IPS DF 6.9 (cell line): ENCODE data around the gene ERICH3.

Source experiments
- DNase-seq: peaks from one replicate; pipeline ENCODE4 v3.0.0-alpha.2; 2013; ENCODE audit warnings: low read depth, low spot score
- H3K27ac ChIP-seq: one replicate; pipeline ENCODE4 v1.5.1; 2013; ENCODE audit warnings: low read length, control low read depth
- H3K27me3 ChIP-seq: 2 replicates; pipeline ENCODE4 v1.6.1; 2013; ENCODE audit warnings: mild to moderate bottlenecking, low read length; ENCODE audit not compliant: control insufficient read depth, insufficient read depth
- H3K36me3 ChIP-seq: 2 replicates; pipeline ENCODE4 v1.6.1; 2013; ENCODE audit warnings: low read length; ENCODE audit not compliant: control insufficient read depth, insufficient read depth
- H3K4me1 ChIP-seq: 2 replicates; pipeline ENCODE4 v1.6.1; 2013; ENCODE audit warnings: low read length; ENCODE audit not compliant: control insufficient read depth, insufficient read depth
- H3K4me3 ChIP-seq: 2 replicates; pipeline ENCODE4 v1.5.1; 2013; ENCODE audit warnings: mild to moderate bottlenecking, low read length
- H3K9me3 ChIP-seq: 2 replicates; pipeline ENCODE4 v1.6.1; 2013; ENCODE audit warnings: low read length, inconsistent platforms; ENCODE audit not compliant: control insufficient read depth, insufficient read depth
- WGBS: extraction: QIAGEN DNeasy Blood & Tissue Kit; methylation state at CpG from one replicate; pipeline ENCODE4 v1.1.7; 2013; ENCODE audit warnings: mixed read lengths, missing lambda C conversion rate; ENCODE audit not compliant: insufficient read length, insufficient coverage; 5-methylcytosine and 5-hydroxymethylcytosine counted together

ERICH3 gene

GRCh38 chr1:74570797-74571492, 102.6 kb downstream of the ERICH3 start:
- no peaks in the 10 kb centered on the region for H3K36me3 ChIP-seq
- H3K27me3 ChIP-seq: no peaks in the 10 kb centered on the region
- no peak overlapping the region for H3K4me3 ChIP-seq
- no CpG with 5 or more reads among the region's 14 CpGs for WGBS
- no peak overlapping the region for H3K27ac ChIP-seq
- H3K4me1 ChIP-seq: no peaks in the 10 kb centered on the region
- H3K9me3 ChIP-seq: no peaks in the 10 kb centered on the region
- no peak for DNase-seq

DNA sequence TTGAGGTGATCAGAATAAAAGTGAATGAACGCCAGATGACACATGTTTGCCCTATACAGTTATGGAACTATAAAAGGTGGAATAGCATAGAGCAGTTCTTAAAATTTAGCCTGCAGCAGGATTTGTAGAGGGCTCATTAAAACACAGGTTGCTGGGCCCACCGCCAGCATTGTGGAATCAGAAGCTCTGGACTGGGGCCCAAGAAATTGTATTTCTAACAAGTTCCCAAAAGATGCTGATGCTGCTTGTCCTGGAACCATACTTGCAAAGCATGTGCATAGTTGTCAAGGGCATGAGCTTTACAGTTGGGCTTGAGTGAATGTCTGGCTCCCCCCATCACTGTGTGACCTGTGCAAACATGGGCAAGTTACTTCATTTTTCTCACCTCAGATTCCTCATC, 123.7 kb downstream of the ERICH3 start:
- Histone ChIP-seq H3K27ac (no peak overlapping the region), H3K36me3 (no peaks in the 10 kb centered on the region), H3K9me3 (no peaks in the 10 kb centered on the region), H3K27me3 (no peaks in the 10 kb centered on the region), H3K4me1 (no peaks in the 10 kb centered on the region), H3K4me3 (no peak overlapping the region)
- WGBS: no CpG with 5 or more reads among the region's 2 CpGs
- DNase-seq: no peak

DNA sequence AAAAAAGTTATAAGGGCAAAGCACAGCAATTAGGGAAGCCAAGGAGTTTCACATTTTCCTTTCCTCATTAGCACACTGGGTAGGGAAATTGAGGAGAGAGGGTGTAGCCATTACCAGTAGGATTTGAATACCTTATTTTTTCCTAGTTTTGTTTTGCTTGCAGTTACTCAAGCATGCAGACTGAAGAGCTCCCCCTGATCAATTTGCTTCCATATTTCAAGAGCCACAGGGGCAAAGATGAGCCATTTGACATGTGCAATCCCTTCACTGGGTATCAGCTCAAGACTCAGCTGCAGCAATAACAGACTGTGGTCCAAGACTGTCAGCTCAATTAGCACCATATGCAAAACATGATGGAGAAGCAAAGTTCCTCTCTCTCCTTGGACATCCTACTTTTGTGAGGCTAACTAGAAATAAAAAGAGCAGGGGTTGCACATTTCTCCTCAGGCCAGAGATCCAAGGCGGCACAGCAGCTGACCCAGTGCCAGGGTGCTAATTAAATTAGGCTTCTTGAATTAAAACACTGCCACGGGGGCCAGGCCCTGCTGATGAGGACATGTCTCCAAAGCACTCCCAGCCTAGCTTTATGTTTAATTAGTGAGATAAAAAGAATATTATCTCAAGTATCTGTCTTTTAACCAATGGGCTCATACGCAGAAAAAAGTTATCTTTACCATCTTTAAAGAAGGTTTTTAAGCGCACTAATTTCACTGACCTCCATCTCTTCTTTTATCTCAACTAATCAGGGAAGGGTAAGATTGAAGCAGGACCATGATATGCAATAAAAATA, 124.4 kb downstream of the ERICH3 start:
- no peak for DNase-seq
- no peaks in the 10 kb centered on the region for H3K9me3 ChIP-seq
- no peaks in the 10 kb centered on the region for H3K4me1 ChIP-seq
- no peak overlapping the region for H3K27ac ChIP-seq
- no peaks in the 10 kb centered on the region for H3K27me3 ChIP-seq
- no CpG with 5 or more reads among the region's 4 CpGs for WGBS
- H3K36me3 ChIP-seq: no peaks in the 10 kb centered on the region
- H3K4me3 ChIP-seq: no peak overlapping the region

DNA sequence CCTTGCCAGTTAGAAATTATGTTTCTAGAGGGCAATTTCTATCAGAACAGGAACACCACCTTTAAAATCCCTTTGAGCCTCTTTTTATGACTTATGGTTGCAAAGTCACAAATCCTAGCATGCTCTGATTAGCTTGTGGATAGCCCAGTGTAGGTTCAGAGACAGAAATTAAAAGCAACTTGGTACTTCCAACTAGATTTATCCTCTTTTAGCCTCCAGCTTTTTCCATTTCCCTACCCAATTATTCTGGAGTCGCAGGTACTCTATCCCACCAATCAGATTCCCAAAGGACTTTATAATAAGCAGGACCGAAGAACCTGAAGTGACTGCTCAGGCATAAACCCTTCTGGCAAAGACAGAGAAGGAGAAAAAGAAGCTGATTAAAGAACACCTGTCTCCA, 127.8 kb downstream of the ERICH3 start:
- H3K4me1 ChIP-seq: no peaks in the 10 kb centered on the region
- H3K27ac ChIP-seq: no peak overlapping the region
- no peaks in the 10 kb centered on the region for H3K27me3 ChIP-seq
- H3K36me3 ChIP-seq: no peaks in the 10 kb centered on the region
- no peak for DNase-seq
- no CpG with 5 or more reads among the region's 2 CpGs for WGBS
- no peaks in the 10 kb centered on the region for H3K9me3 ChIP-seq
- no peak overlapping the region for H3K4me3 ChIP-seq

GRCh38 chr1:74534241-74534640, 139.4 kb downstream of the ERICH3 start:
- H3K4me1 ChIP-seq: no peaks in the 10 kb centered on the region
- no CpG with 5 or more reads among the region's 3 CpGs for WGBS

DNA sequence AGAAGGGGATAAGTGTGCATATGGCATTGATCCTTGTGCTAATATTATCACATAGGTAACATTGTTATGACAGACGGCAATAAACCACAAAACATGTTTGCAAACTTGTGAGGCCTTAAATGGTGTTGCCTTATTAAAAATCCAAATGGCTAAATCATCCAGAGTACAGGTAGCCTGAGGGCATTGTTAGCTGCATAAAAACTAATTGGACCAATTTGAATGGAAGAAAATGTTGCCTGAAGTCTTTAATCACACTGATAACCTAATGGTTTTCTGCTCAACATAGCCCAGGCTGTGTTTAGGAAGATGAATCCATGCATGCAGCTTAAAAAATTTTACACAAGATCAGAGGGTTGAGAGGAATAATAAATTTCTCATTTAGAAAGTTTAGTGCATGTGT, 141.8 kb downstream of the ERICH3 start:
- Histone ChIP-seq H3K4me3 (no peak overlapping the region), H3K27me3 (no peaks in the 10 kb centered on the region), H3K9me3 (no peaks in the 10 kb centered on the region), H3K4me1 (no peaks in the 10 kb centered on the region), H3K27ac (no peak overlapping the region), H3K36me3 (no peaks in the 10 kb centered on the region)
- DNase-seq: no peak
- no CpG with 5 or more reads among the region's 1 CpG for WGBS

More at GRCh38 chr1:74534241-74534640, 139.4 kb downstream of the ERICH3 start:
- H3K27me3 ChIP-seq: no peaks in the 10 kb centered on the region
- no peak for DNase-seq
- no peak overlapping the region for H3K27ac ChIP-seq
- H3K36me3 ChIP-seq: no peaks in the 10 kb centered on the region
- no peak overlapping the region for H3K4me3 ChIP-seq
- no peaks in the 10 kb centered on the region for H3K9me3 ChIP-seq

DNA sequence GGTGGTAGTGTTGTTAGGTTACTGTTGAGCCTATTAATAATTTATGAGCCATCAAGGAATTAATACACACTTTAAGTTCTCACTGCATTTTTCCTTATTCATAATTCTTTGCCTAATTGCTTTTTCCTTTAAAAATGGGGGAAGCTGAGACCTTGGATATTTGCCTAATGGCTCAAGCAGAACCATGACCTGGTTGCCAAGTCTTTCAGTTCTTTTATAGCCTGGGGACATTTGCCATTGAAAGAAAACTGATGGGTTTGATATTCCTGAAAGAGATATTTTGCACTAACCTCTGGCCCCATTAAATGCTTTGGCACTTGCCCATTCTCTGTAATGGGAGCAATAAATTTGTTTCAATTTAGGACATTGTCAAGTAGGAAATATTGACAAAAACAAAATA, 142.7 kb downstream of the ERICH3 start:
- Histone ChIP-seq H3K4me3 (no peak overlapping the region), H3K36me3 (no peaks in the 10 kb centered on the region), H3K27ac (no peak overlapping the region), H3K9me3 (no peaks in the 10 kb centered on the region), H3K27me3 (no peaks in the 10 kb centered on the region), H3K4me1 (no peaks in the 10 kb centered on the region)
- no peak for DNase-seq

DNA sequence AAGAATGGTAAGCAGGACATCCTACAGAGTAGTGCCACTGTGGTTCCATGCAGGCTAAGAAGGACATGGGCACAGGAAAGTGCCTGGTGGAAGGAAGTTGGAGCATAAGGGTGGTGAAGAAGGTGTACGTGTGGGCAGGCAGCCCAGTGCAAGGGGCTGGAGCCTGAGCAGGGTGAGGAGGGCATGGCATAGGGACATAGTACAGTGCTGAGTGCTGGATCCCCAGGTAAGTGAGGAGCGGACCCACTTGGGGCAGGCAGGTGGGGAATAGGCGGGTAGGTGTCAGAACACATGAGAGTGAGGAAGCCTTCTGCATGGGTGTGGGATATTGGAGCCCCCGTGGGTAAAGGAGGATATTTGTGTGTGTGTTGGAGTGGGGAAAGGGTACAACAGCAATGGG, 145.5 kb downstream of the ERICH3 start:
- Histone ChIP-seq H3K4me3 (no peak overlapping the region), H3K27me3 (no peaks in the 10 kb centered on the region), H3K36me3 (no peaks in the 10 kb centered on the region), H3K27ac (no peak overlapping the region), H3K4me1 (no peaks in the 10 kb centered on the region), H3K9me3 (no peaks in the 10 kb centered on the region)
- no peak for DNase-seq
- WGBS: no CpG with 5 or more reads among the region's 4 CpGs

DNA sequence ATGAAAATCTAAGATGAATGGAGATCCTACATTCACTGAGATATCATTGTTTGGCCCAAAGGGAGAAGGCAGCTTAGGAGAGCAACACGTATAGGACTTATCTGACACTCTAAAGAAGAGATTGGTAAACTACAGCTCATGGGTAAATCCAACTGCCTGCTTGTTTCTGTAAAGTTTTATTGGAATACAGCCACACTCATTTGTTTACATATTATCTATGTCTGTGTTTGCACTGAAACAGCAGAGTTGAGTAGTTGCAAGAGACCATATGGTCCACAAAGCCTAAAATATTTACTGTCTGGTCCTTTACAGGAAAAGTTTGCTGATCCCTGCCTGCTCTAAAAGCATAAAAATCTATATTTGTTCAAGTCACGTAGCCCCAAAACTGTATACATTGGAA, 146.9 kb downstream of the ERICH3 start:
- Histone ChIP-seq H3K4me1 (peaks cover 2% of the 10 kb centered on the region; the same call in 1 of the 2 replicates), H3K4me3 (no peak overlapping the region), H3K36me3 (no peaks in the 10 kb centered on the region), H3K27me3 (no peaks in the 10 kb centered on the region), H3K9me3 (no peaks in the 10 kb centered on the region), H3K27ac (no peak overlapping the region)
- WGBS: no CpG with 5 or more reads among the region's 2 CpGs
- DNase-seq: no peak

GRCh38 chr1:74523873-74524480, 149.6 kb downstream of the ERICH3 start:
- Histone ChIP-seq H3K27ac (no peak overlapping the region), H3K4me1 (peaks cover 2% of the 10 kb centered on the region; the same call in 1 of the 2 replicates), H3K9me3 (no peaks in the 10 kb centered on the region), H3K27me3 (no peaks in the 10 kb centered on the region), H3K36me3 (no peaks in the 10 kb centered on the region), H3K4me3 (no peak overlapping the region)
- no CpG with 5 or more reads among the region's 2 CpGs for WGBS
- no peak for DNase-seq
